Osteoblast (primary cell): ENCODE data around the gene PTPRF. TPM values are rescaled to one million over a fixed set of nuclear protein-coding genes. Genes with fewer than 3 reads are reported as not detected.
A peak's percentile ranks its signal among the peaks of the same experiment; 100 is the strongest.

ENCODE experiments used
- DNase-seq: peaks from one replicate; pipeline ENCODE4 v3.0.0; 2011; ENCODE audit warnings: low spot score, mixed read lengths; ENCODE audit not compliant: insufficient read length; ENCODE audit errors: missing footprints
- H2AFZ ChIP-seq: 2 replicates; pipeline ENCODE4 v1.6.0; 2011; ENCODE audit warnings: mild to moderate bottlenecking, low read length
- H3K27ac ChIP-seq: 2 replicates; pipeline ENCODE4 v1.5.1; 2011; ENCODE audit warnings: mild to moderate bottlenecking, low read depth, low read length, moderate library complexity
- H3K27me3 ChIP-seq: 2 replicates; pipeline ENCODE4 v1.6.0; 2012; ENCODE audit warnings: mild to moderate bottlenecking, control low read depth, inconsistent platforms, low read length, moderate library complexity; ENCODE audit not compliant: insufficient read depth
- H3K36me3 ChIP-seq: 2 replicates; pipeline ENCODE4 v1.5.1; 2011; ENCODE audit warnings: mild to moderate bottlenecking, low read length, control low read depth, moderate library complexity; ENCODE audit not compliant: insufficient read depth
- H3K4me1 ChIP-seq: 2 replicates; pipeline ENCODE4 v1.5.1; 2011; ENCODE audit warnings: mild to moderate bottlenecking, low read length, control low read depth, moderate library complexity; ENCODE audit not compliant: insufficient read depth
- H3K4me2 ChIP-seq: 2 replicates; pipeline ENCODE4 v1.6.0; 2011; ENCODE audit warnings: mild to moderate bottlenecking, low read length; ENCODE audit not compliant: insufficient read depth
- H3K4me3 ChIP-seq: fragments of 200-600 bp; sonication (generic); 3 replicates; pipeline ENCODE4 v1.5.1; 2012; ENCODE audit warnings: mild to moderate bottlenecking, low read length, inconsistent platforms; ENCODE audit not compliant: insufficient read depth
- H3K79me2 ChIP-seq: 2 replicates; pipeline ENCODE4 v1.6.0; 2012; ENCODE audit warnings: mild to moderate bottlenecking, low read length, control low read depth, inconsistent platforms; ENCODE audit not compliant: insufficient read depth
- H3K9me3 ChIP-seq: 2 replicates; pipeline ENCODE4 v1.5.1; 2011; ENCODE audit warnings: low read depth, low read length, control low read depth
- H4K20me1 ChIP-seq: 2 replicates; pipeline ENCODE4 v1.6.0; 2012; ENCODE audit warnings: mild to moderate bottlenecking, low read length, control low read depth; ENCODE audit not compliant: insufficient read depth
- total RNA-seq: library from RNA; depleted of rRNA; stranded (reverse); fragments of >200 nt; gene quantifications from 2 replicates; pipeline ENCODE4 v1.2.3, GENCODE V29; 2012
- TF ChIP-seq, protein P1 (sequence below): IDR thresholded peaks from 2 replicates; pipeline ENCODE4 v1.5.1; 2011; ENCODE audit warnings: mild to moderate bottlenecking, low read depth, low read length, moderate library complexity; ENCODE audit errors: extremely low read depth

The PTPRF gene
- total RNA-seq, 1 donor: 13.0 TPM

GRCh38 chr1:43529206-43529731, 1.4 kb upstream of the PTPRF start:
- Histone ChIP-seq H3K27ac (no peak overlapping the region), H3K4me3 (no peak overlapping the region), H4K20me1 (peaks cover 3% of the 10 kb centered on the region), H3K36me3 (no peaks in the 10 kb centered on the region), H2AFZ (no peak overlapping the region), H3K27me3 (no peaks in the 10 kb centered on the region), H3K9me3 (no peaks in the 10 kb centered on the region), H3K4me1 (peaks cover 16% of the 10 kb centered on the region), H3K79me2 (peaks cover 9% of the 10 kb centered on the region), H3K4me2 (no peak overlapping the region)
- TF ChIP-seq, protein P1, sequence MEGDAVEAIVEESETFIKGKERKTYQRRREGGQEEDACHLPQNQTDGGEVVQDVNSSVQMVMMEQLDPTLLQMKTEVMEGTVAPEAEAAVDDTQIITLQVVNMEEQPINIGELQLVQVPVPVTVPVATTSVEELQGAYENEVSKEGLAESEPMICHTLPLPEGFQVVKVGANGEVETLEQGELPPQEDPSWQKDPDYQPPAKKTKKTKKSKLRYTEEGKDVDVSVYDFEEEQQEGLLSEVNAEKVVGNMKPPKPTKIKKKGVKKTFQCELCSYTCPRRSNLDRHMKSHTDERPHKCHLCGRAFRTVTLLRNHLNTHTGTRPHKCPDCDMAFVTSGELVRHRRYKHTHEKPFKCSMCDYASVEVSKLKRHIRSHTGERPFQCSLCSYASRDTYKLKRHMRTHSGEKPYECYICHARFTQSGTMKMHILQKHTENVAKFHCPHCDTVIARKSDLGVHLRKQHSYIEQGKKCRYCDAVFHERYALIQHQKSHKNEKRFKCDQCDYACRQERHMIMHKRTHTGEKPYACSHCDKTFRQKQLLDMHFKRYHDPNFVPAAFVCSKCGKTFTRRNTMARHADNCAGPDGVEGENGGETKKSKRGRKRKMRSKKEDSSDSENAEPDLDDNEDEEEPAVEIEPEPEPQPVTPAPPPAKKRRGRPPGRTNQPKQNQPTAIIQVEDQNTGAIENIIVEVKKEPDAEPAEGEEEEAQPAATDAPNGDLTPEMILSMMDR: peak; percentile 98
- peak; percentile 98 for DNase-seq

DNA sequence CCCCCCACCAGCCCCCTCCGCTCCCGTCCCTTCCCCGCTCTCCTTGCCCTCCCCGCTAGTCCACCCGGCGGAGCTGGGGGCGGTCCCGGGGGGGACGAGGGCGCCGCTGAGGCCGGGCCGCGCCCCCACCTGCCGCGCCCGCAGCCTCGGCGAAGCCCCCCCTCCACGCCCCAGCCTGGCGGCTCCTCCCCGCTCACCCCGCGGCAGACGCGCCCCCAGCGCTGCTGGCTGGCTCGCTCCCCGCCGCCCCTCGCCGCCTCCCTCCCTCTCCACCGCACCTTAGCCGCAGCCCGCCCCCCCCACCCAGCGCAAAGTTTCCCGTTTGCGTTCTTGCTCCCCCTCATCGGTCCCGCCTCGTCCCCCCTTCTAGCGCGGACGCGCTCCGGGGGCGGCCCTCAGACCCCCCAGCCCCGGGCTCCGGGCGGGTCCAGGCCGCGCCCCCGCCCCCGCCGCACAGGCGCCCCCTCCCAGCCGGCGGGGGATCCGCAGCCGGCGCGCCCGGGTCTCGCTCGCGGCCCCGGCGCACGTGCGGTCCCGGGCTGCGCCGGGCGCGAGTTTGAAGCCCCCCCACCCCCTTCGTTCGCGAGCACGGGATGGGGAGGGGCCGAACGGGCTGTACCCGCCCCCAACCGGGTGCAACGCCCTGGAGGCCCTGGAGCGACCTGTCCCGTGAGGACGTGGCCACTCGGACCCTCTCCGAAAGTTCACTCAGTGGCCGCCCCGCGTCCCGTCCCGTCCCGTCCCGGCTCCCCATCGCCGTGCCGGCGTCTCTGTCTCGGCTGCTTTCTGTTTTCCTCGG, 623 bp downstream of the PTPRF start:
- peak; percentile 94 for DNase-seq
- no peaks in the 10 kb centered on the region for H3K27me3 ChIP-seq
- peak overlapping the region; percentile 84 for H2AFZ ChIP-seq
- H3K79me2 ChIP-seq: peaks cover 21% of the 10 kb centered on the region
- H4K20me1 ChIP-seq: peaks cover 9% of the 10 kb centered on the region
- H3K4me3 ChIP-seq: peak overlapping the region; percentile 85
- TF ChIP-seq, protein P1: no peak
- peaks cover 16% of the 10 kb centered on the region for H3K4me1 ChIP-seq
- peak overlapping the region; percentile 89 for H3K4me2 ChIP-seq
- peak overlapping the region; percentile 32 for H3K27ac ChIP-seq
- H3K36me3 ChIP-seq: no peaks in the 10 kb centered on the region
- H3K9me3 ChIP-seq: no peaks in the 10 kb centered on the region

- no peaks in the 10 kb centered on the region for H3K9me3 ChIP-seq
- H3K4me1 ChIP-seq: peaks cover 16% of the 10 kb centered on the region
- H3K36me3 ChIP-seq: no peaks in the 10 kb centered on the region
These were observed 1.4 kb downstream of the PTPRF start for GRCh38 chr1:43531906-43532584.

More at GRCh38 chr1:43531906-43532584, 1.4 kb downstream of the PTPRF start:
- Histone ChIP-seq H3K27me3 (no peaks in the 10 kb centered on the region), H2AFZ (peak overlapping the region; percentile 84), H3K79me2 (peaks cover 26% of the 10 kb centered on the region), H4K20me1 (peaks cover 11% of the 10 kb centered on the region), H3K4me2 (peak overlapping the region; percentile 89), H3K4me3 (peak overlapping the region; percentile 85), H3K27ac (peak overlapping the region; percentile 32)
- TF ChIP-seq, protein P1: no peak
- peak; percentile 77 for DNase-seq
